CD4-positive, alpha-beta memory T cell (primary cell): ENCODE data around the gene GLO1. TPM values are rescaled to one million over a fixed set of nuclear protein-coding genes. Genes with fewer than 3 reads are reported as not detected.
A peak's percentile ranks its signal among the peaks of the same experiment; 100 is the strongest.
"Not testable (repeated sequence)": the region's sequence is repeated elsewhere in the genome, so short reads cannot be mapped to it uniquely, and the experiment has no call there.

Experiments used
- CTCF ChIA-PET: fragments of 350-600 bp; sonication (Branson Sonifier 250); formaldehyde crosslinking; loops from one replicate; lab custom pipeline; 2021; ENCODE audit warnings: inconsistent platforms; ENCODE audit not compliant: partially characterized antibody; lab: Charles Lee
- POLR2A ChIA-PET: fragments of 350-600 bp; sonication (Branson Sonifier 250); formaldehyde crosslinking; loops from one replicate; lab custom pipeline; 2021; ENCODE audit not compliant: partially characterized antibody; lab: Charles Lee
- DNase-seq, 5 donors: peaks; one replicate each; pipeline versions ENCODE4 v3.0.0 to v3.0.0-alpha.2; 2020 to 2022; ENCODE audit warnings: mixed read lengths in 1 of 5
- H3K27ac ChIP-seq: one replicate; pipeline ENCODE4 v1.7.0; 2013; ENCODE audit warnings: low read depth, low read length
- H3K27me3 ChIP-seq: 2 replicates; pipeline ENCODE4 v1.7.0; 2013; ENCODE audit warnings: mild to moderate bottlenecking, low read length, moderate library complexity; ENCODE audit not compliant: insufficient read depth
- H3K36me3 ChIP-seq: 2 replicates; pipeline ENCODE4 v1.7.0; 2013; ENCODE audit warnings: mild to moderate bottlenecking, low read length, moderate library complexity; ENCODE audit not compliant: insufficient read depth
- H3K4me1 ChIP-seq: 2 replicates; pipeline ENCODE4 v1.7.0; 2013; ENCODE audit warnings: mild to moderate bottlenecking, low read length, moderate library complexity; ENCODE audit not compliant: insufficient read depth
- H3K4me3 ChIP-seq, 2 donors: one replicate each; pipeline ENCODE4 v1.7.0; 2013; ENCODE audit warnings: low read length in 2 of 2, mild to moderate bottlenecking in 1 of 2
- H3K9me3 ChIP-seq, 2 donors: one replicate each; pipeline ENCODE4 v1.7.0; 2013; ENCODE audit warnings: low read length in 2 of 2, control low read depth in 1 of 2; ENCODE audit not compliant: control insufficient read depth in 1 of 2
- H3K27ac Mint-ChIP-seq, 7 donors: one replicate each; pipeline ENCODE4 v1.8.0; 2020 to 2021; ENCODE audit warnings: mixed read lengths in 7 of 7, mild to moderate bottlenecking in 6 of 7, inconsistent platforms in 3 of 7, moderate library complexity in 3 of 7
- H3K27me3 Mint-ChIP-seq, 2 donors: one replicate each; pipeline ENCODE4 v1.8.0; 2020 to 2021; ENCODE audit warnings: mixed read lengths in 2 of 2
- H3K36me3 Mint-ChIP-seq, 2 donors: one replicate each; pipeline ENCODE4 v1.8.0; 2020 to 2021; ENCODE audit warnings: mixed read lengths in 2 of 2, inconsistent platforms in 1 of 2, mild to moderate bottlenecking in 1 of 2
- H3K4me1 Mint-ChIP-seq, 4 donors: one replicate each; pipeline ENCODE4 v1.8.0; 2020 to 2021; ENCODE audit warnings: mixed read lengths in 4 of 4, mild to moderate bottlenecking in 1 of 4
- H3K4me3 Mint-ChIP-seq, 8 donors: one replicate each; pipeline ENCODE4 v1.8.0; 2020 to 2021; ENCODE audit warnings: mixed read lengths in 8 of 8, mild to moderate bottlenecking in 7 of 8, moderate library complexity in 6 of 8, inconsistent platforms in 3 of 8
- H3K9me3 Mint-ChIP-seq, 8 donors: one replicate each; pipeline ENCODE4 v1.8.0; 2020 to 2021; ENCODE audit warnings: mixed read lengths in 8 of 8, mild to moderate bottlenecking in 5 of 8, inconsistent platforms in 3 of 8, moderate library complexity in 1 of 8
- intact Hi-C: fragments of 100-400 bp; cut with micrococcal nuclease; formaldehyde crosslinking; loops from one replicate; pipeline ENCODE4 v1.15.1; 2023
- polyA plus RNA-seq, 2 donors: library from polyadenylated mRNA; unstranded; fragments of 300-500 nt; fragmentation: Illumina TruSeq; gene quantifications; one replicate each; pipeline ENCODE4 v1.2.3, GENCODE V29; 2021
- total RNA-seq, 2 experiments: library from RNA; stranded (reverse); gene quantifications; one replicate each; pipeline ENCODE4 v1.2.3, GENCODE V29; 2021

GLO1 gene
- total and polyA plus RNA-seq, 4 experiments from 2014 or later, result 28.3 to 172 (median 55.5) TPM

DNA sequence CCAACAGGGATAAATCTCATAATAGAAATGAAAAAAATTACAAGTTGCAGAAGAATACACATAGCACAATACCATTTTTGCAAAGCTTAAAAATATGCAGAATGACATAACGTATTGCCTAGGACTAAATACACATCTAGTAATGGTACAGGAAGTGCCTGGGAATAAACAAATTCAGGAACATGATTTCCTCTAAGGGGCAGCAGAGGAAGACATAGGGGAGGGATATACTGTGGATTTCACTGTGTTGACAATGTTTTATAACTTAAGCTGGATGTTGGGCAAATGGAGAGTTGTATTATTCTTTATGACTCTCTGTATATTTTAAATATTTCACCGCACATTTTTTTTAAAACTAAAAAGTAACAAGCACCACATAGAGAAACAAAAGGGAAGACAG, 5.6 kb upstream of the GLO1 start:
- H3K4me1 ChIP-seq, result peaks cover 4% of the 10 kb centered on the region
- H3K36me3 ChIP-seq, result no peaks in the 10 kb centered on the region
- POLR2A ChIA-PET, result no interaction called here
- DNase-seq, result no peak
- Mint-ChIP-seq H3K27me3 (peaks cover 8 to 9% of the 10 kb centered on the region in 2 donors), H3K4me1 (peaks cover under 1 to 3% (median 2%) of the 10 kb centered on the region in 4 donors), H3K27ac (no peak overlapping the region), H3K4me3 (no peak overlapping the region), H3K9me3 (no peaks in the 10 kb centered on the region), H3K36me3 (no peaks in the 10 kb centered on the region)
- H3K4me3 ChIP-seq, result no peak overlapping the region
- H3K27ac ChIP-seq, result no peak overlapping the region
- peaks cover 0 to 3% of the 10 kb centered on the region in 2 donors for H3K9me3 ChIP-seq
- CTCF ChIA-PET, result no interaction called here
- intact Hi-C loops, result no loop called here
- H3K27me3 ChIP-seq, result no peaks in the 10 kb centered on the region

DNA sequence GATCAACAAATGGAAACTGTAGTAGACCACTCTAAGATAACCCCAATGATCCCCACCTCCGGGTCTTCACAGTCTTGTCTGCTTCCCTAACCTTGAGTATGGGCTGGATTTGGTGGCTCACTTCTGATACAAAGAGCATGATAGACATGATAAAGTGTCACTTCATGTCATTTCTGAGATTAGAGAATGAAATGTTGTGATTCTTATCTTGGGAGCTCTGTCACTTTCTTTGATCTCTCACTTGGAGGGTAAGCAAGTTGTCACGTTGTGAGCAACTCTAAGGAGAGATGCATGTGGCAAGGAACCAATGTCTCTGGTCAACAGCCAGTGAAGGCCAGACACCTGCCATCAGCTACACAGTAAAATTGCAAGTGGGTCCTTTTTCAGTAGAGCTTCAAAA, 3.0 kb upstream of the GLO1 start:
- peaks cover 0 to 3% (median under 1%) of the 10 kb centered on the region in 8 donors for H3K9me3 Mint-ChIP-seq
- H3K27ac Mint-ChIP-seq, result no peak overlapping the region
- ChIA-PET CTCF (interaction anchor here (1.0 kb wide), 1 partner anchor 8 kb away, joined by 4 read pairs; no protein-coding TSS in a partner anchor), POLR2A (no interaction called here)
- peaks cover 11% of the 10 kb centered on the region for H3K4me1 ChIP-seq
- DNase-seq, result no peak
- H3K36me3 Mint-ChIP-seq, result peaks cover 4 to 8% of the 10 kb centered on the region in 2 donors
- H3K36me3 ChIP-seq, result no peaks in the 10 kb centered on the region
- no peak overlapping the region for H3K4me3 ChIP-seq
- intact Hi-C loops, result no loop called here
- H3K27me3 Mint-ChIP-seq, result peaks cover 8 to 11% of the 10 kb centered on the region in 2 donors
- H3K27ac ChIP-seq, result no peak overlapping the region
- no peaks in the 10 kb centered on the region for H3K27me3 ChIP-seq
- H3K4me1 Mint-ChIP-seq, result peaks cover 7 to 22% (median 13%) of the 10 kb centered on the region in 4 donors
- no peak overlapping the region for H3K4me3 Mint-ChIP-seq
- H3K9me3 ChIP-seq, result peaks cover 0 to 6% of the 10 kb centered on the region in 2 donors

DNA sequence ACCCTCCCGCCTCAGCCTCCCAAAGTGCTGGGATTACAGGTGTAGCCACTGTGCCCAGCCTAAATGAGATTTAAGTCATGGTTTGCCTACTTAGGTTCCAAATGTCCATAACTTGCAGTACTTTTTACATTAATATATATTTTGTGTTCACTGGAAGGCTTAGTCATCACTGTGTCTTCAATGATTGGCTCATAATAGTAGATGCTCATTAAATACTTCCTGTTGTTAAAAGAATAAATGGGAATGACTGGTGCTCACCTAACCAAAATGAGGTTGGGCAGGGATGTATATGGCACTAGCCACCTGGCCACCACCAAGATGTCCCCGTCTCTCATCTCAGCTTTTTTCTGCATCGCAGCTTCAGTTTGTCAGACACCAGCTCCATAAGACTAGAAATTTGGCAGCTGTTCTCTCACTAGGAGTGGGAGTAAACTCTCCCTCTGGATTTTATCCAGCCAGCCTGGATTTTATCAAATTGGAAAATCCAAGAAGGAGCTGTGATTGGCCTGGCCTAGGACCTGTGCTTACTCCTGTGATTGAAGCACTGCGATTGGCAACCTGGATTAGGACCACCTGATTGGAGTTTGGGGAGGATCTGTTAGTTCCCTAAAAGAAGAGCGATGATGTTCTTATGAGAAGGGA, 1.1 kb upstream of the GLO1 start:
- DNase-seq, result no peak
- peaks cover 7 to 8% of the 10 kb centered on the region in 2 donors for H3K27me3 Mint-ChIP-seq
- ChIA-PET POLR2A (interaction anchor here (1.2 to 2.0 kb wide), 2 partner anchors 10 to 64 kb away, joined by 4 to 16 read pairs; partner anchors contain the start of gene BTBD9), CTCF (interaction anchor here (0.7 to 2.0 kb wide), 2 partner anchors 10 to 11 kb away, joined by 3 to 7 read pairs; no protein-coding TSS in a partner anchor)
- no peak overlapping the region for H3K27ac ChIP-seq
- no peaks in the 10 kb centered on the region for H3K36me3 ChIP-seq
- intact Hi-C loops, result loop anchor here (1.0 to 5.0 kb wide), 4 partner anchors 10 to 885 kb away; partner anchors contain the start of genes BTBD9 and ZFAND3
- H3K27me3 ChIP-seq, result no peaks in the 10 kb centered on the region
- H3K27ac Mint-ChIP-seq, result no peak overlapping the region
- peaks cover 0 to 4% of the 10 kb centered on the region in 2 donors for H3K9me3 ChIP-seq
- H3K4me3 Mint-ChIP-seq, result no peak overlapping the region
- peaks cover 13 to 27% (median 19%) of the 10 kb centered on the region in 4 donors for H3K4me1 Mint-ChIP-seq
- H3K4me3 ChIP-seq, result no peak overlapping the region
- peaks cover 0 to 21% (median 11%) of the 10 kb centered on the region in 8 donors for H3K9me3 Mint-ChIP-seq
- H3K36me3 Mint-ChIP-seq, result peaks cover 13 to 21% of the 10 kb centered on the region in 2 donors
- peaks cover 11% of the 10 kb centered on the region for H3K4me1 ChIP-seq

DNA sequence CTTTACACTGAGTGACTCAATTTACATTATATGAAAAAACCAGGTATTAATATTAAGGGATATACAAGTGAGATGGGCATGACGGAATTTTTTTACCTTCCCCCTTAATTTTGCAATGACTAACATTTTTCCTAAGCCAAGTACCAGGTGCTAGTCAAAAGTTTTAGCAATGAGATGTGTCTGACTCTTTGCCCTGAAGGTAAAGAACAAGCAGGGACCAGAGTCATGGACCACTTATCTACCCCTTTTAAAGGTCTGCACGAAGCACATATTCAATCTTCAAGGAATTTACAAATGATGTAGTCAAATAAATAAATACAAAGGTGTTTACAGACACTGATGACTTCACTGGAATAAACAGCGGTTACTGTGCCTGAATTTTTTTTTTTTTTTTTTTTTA, 1.4 kb downstream of the GLO1 start:
- no peak for DNase-seq
- peaks cover 3 to 23% (median 11%) of the 10 kb centered on the region in 8 donors for H3K9me3 Mint-ChIP-seq
- H3K4me1 Mint-ChIP-seq, result peaks cover 23 to 41% (median 32%) of the 10 kb centered on the region in 4 donors
- Histone ChIP-seq H3K27me3 (no peaks in the 10 kb centered on the region), H3K36me3 (no peaks in the 10 kb centered on the region), H3K4me1 (peaks cover 11% of the 10 kb centered on the region), H3K27ac (no peak overlapping the region), H3K9me3 (peaks cover 0 to 4% of the 10 kb centered on the region in 2 donors), H3K4me3 (no peak overlapping the region)
- peaks cover 2 to 4% of the 10 kb centered on the region in 2 donors for H3K27me3 Mint-ChIP-seq
- POLR2A ChIA-PET, result interaction anchor here (1.7 to 3.3 kb wide), 2 partner anchors 12 to 16 kb away, joined by 5 to 38 read pairs; no protein-coding TSS in a partner anchor
- H3K4me3 Mint-ChIP-seq, result peak overlapping the region in 7 of 8 donors; percentile 17 to 88 (median 42)
- peaks cover 17 to 25% of the 10 kb centered on the region in 2 donors for H3K36me3 Mint-ChIP-seq
- CTCF ChIA-PET, result interaction anchor here (0.7 kb wide), 1 partner anchor 18 kb away, joined by 3 read pairs; no protein-coding TSS in a partner anchor
- H3K27ac Mint-ChIP-seq, result peak overlapping the region in 5 of 7 donors; percentile 26 to 98 (median 44)
- intact Hi-C loops, result loop anchor here (5.0 kb wide), 1 partner anchor 411 kb away; no protein-coding TSS in a partner anchor

DNA sequence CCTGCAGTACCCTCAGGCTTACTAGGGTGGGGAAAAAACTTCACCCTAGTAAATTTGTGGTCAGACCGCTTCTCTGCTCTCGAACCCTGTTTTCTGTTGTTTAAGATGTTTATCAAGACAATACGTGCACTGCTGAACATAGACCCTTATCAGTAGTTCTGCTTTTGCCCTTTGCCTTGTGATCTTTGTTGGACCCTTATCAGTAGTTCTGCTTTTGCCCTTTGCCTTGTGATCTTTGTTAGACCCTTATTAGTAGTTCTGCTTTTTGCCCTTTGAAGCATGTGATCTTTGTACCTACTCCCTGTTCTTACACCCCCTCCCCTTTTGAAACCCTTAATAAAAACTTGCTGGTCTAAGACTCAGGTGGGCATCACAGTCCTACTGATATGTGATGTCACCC, 3.2 kb downstream of the GLO1 start:
- peaks cover 26 to 44% (median 36%) of the 10 kb centered on the region in 4 donors for H3K4me1 Mint-ChIP-seq
- H3K9me3 ChIP-seq, DNase-seq, CTCF ChIA-PET, H3K27me3 ChIP-seq, H3K27me3 Mint-ChIP-seq, POLR2A ChIA-PET, H3K4me3 ChIP-seq, H3K36me3 ChIP-seq, H3K27ac ChIP-seq: not testable (repeated sequence)
- H3K9me3 Mint-ChIP-seq, result peaks cover 3 to 23% (median 11%) of the 10 kb centered on the region in 8 donors
- peaks cover 17 to 25% of the 10 kb centered on the region in 2 donors for H3K36me3 Mint-ChIP-seq
- peaks cover 11% of the 10 kb centered on the region for H3K4me1 ChIP-seq
- peak overlapping the region in 2 of 7 donors; percentile 26 to 70 for H3K27ac Mint-ChIP-seq
- peak overlapping the region in 1 of 8 donors; percentile 1 for H3K4me3 Mint-ChIP-seq
- intact Hi-C loops, result loop anchor here (5.0 kb wide), 1 partner anchor 413 kb away; no protein-coding TSS in a partner anchor

DNA sequence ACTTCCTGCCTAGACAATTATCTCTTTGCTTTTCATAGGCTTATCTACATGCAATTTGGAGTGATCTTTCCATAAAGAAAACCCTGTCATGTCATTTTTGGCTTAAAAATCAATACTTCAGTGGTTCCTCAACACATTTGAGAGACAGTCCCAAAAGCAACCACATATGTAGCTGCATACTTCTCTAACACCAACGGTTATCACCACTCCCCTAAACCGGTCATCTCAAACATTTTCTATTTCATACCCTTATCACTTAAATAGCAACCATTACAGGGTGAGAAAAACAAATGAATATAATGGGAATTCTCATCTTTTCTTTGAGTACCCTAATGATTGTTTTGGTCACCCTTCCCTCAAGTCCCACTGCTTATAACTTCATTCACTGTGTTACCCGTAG, 5.1 kb downstream of the GLO1 start:
- H3K4me1 ChIP-seq, result peaks cover 11% of the 10 kb centered on the region
- H3K27me3 Mint-ChIP-seq, result no peaks in the 10 kb centered on the region
- no peak overlapping the region for H3K27ac ChIP-seq
- H3K4me3 ChIP-seq, result no peak overlapping the region
- ChIA-PET POLR2A (no interaction called here), CTCF (no interaction called here)
- H3K4me3 Mint-ChIP-seq, result no peak overlapping the region
- no peak for DNase-seq
- no peaks in the 10 kb centered on the region for H3K36me3 ChIP-seq
- H3K9me3 ChIP-seq, result peaks cover 0 to 4% of the 10 kb centered on the region in 2 donors
- H3K27ac Mint-ChIP-seq, result peak overlapping the region in 2 of 7 donors; percentile 5 to 74
- H3K9me3 Mint-ChIP-seq, result peaks cover 3 to 23% (median 11%) of the 10 kb centered on the region in 8 donors
- H3K4me1 Mint-ChIP-seq, result peaks cover 29 to 46% (median 37%) of the 10 kb centered on the region in 4 donors
- H3K27me3 ChIP-seq, result no peaks in the 10 kb centered on the region
- H3K36me3 Mint-ChIP-seq, result peaks cover 14 to 25% of the 10 kb centered on the region in 2 donors
- intact Hi-C loops, result no loop called here

DNA sequence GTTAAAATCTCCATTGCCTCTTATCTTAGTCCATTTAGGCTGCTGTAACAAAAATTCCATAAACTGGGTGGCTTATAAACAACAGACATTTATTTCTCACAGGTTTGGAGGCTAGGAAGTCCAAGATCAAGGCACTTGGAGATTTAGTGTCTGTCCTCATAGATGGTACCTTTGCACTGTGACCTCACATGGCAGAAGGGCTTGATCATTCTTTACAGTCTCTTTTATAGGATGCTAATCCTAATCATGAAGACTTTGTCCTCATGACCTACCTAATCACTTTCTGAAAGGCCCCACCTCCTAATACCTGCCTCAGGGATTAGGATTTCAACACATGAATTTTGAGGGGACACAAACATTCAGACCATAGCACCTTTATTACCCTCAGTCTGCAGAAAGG, 6.6 kb downstream of the GLO1 start:
- no peaks in the 10 kb centered on the region for H3K27me3 ChIP-seq
- peaks cover 3 to 23% (median 11%) of the 10 kb centered on the region in 8 donors for H3K9me3 Mint-ChIP-seq
- H3K9me3 ChIP-seq, result peaks cover 0 to 4% of the 10 kb centered on the region in 2 donors
- no peak overlapping the region for H3K4me3 ChIP-seq
- no peak overlapping the region for H3K4me3 Mint-ChIP-seq
- no peak overlapping the region for H3K27ac ChIP-seq
- no peaks in the 10 kb centered on the region for H3K27me3 Mint-ChIP-seq
- H3K4me1 Mint-ChIP-seq, result peaks cover 22 to 37% (median 32%) of the 10 kb centered on the region in 4 donors
- no peak for DNase-seq
- intact Hi-C loops, result no loop called here
- no peaks in the 10 kb centered on the region for H3K4me1 ChIP-seq
- peak overlapping the region in 1 of 7 donors; percentile 36 for H3K27ac Mint-ChIP-seq
- CTCF ChIA-PET, result interaction anchor here (1.5 kb wide), 1 partner anchor 22 kb away, joined by 5 read pairs; no protein-coding TSS in a partner anchor
- POLR2A ChIA-PET, result no interaction called here
- no peaks in the 10 kb centered on the region for H3K36me3 ChIP-seq
- peaks cover 13 to 22% of the 10 kb centered on the region in 2 donors for H3K36me3 Mint-ChIP-seq
